OCI-M2 (cell line): Measurements from ENCODE around the gene PPFIA2.

Experiments used
- DNase-seq: peaks from one replicate; lab custom pipeline; 2025; ENCODE audit not compliant: unreplicated experiment; lab: John Stamatoyannopoulos, UW

Gene PPFIA2

GRCh38 chr12:81365284-81365683 lies 393.9 kb downstream of the PPFIA2 start:
- DNase-seq = no peak

- DNase-seq = no peak
Observed at GRCh38 chr12:81360916-81361315, 398.2 kb downstream of the PPFIA2 start.

GRCh38 chr12:81359736-81360135 lies 399.4 kb downstream of the PPFIA2 start:
- no peak for DNase-seq

- no peak for DNase-seq
Observed at GRCh38 chr12:81354327-81354932, 404.7 kb downstream of the PPFIA2 start.

GRCh38 chr12:81350309-81350708 lies 408.8 kb downstream of the PPFIA2 start:
- no peak for DNase-seq

- DNase-seq = no peak
Observed at GRCh38 chr12:81347404-81347803, 411.7 kb downstream of the PPFIA2 start.

GRCh38 chr12:81340910-81341309 lies 418.2 kb downstream of the PPFIA2 start:
- no peak for DNase-seq

- no peak for DNase-seq
Observed at GRCh38 chr12:81339071-81339470, 420.1 kb downstream of the PPFIA2 start.

- no peak for DNase-seq
Observed at GRCh38 chr12:81337886-81338285, 421.3 kb downstream of the PPFIA2 start.

GRCh38 chr12:81333812-81334211 lies 425.3 kb downstream of the PPFIA2 start:
- DNase-seq = no peak

GRCh38 chr12:81332054-81332453 lies 427.1 kb downstream of the PPFIA2 start:
- no peak for DNase-seq

GRCh38 chr12:81330480-81330879 lies 428.7 kb downstream of the PPFIA2 start:
- no peak for DNase-seq

- DNase-seq = no peak
Observed at GRCh38 chr12:81329085-81329484, 430.1 kb downstream of the PPFIA2 start.

GRCh38 chr12:81327425-81327824 lies 431.7 kb downstream of the PPFIA2 start:
- DNase-seq = no peak

GRCh38 chr12:81325086-81325485 lies 434.1 kb downstream of the PPFIA2 start:
- DNase-seq = no peak

GRCh38 chr12:81314903-81315531 lies 444.1 kb downstream of the PPFIA2 start:
- DNase-seq = no peak

GRCh38 chr12:81303935-81304334 lies 455.2 kb downstream of the PPFIA2 start:
- no peak for DNase-seq

GRCh38 chr12:81300454-81300853 lies 458.7 kb downstream of the PPFIA2 start:
- no peak for DNase-seq

- no peak for DNase-seq
Observed at GRCh38 chr12:81297601-81298000, 461.5 kb downstream of the PPFIA2 start.

- no peak for DNase-seq
Observed at GRCh38 chr12:81296556-81297305, 462.4 kb downstream of the PPFIA2 start.

GRCh38 chr12:81295251-81295650 lies 463.9 kb downstream of the PPFIA2 start:
- no peak for DNase-seq
